SIG-M5 treated with dmso at 0.1 percent for 504 hours (cell line): ENCODE data around the gene DAPK3.
"Not testable (repeated sequence)": the region's sequence is repeated elsewhere in the genome, so short reads cannot be mapped to it uniquely, and the experiment has no call there.

Source experiments
- DNase-seq: peaks from one replicate; lab custom pipeline; 2025; ENCODE audit not compliant: unreplicated experiment; lab: John Stamatoyannopoulos, UW

DAPK3 gene

GRCh38 chr19:4005436-4005835 is 34.5 kb upstream of the DAPK3 start:
- DNase-seq, result not testable (repeated sequence)

- not testable (repeated sequence) for DNase-seq
Observed at GRCh38 chr19:4000798-4001197, 29.9 kb upstream of the DAPK3 start.

GRCh38 chr19:3998667-3999412 is 27.9 kb upstream of the DAPK3 start:
- not testable (repeated sequence) for DNase-seq

GRCh38 chr19:3995607-3996006 is 24.7 kb upstream of the DAPK3 start:
- DNase-seq, result no peak

- DNase-seq, result no peak
Observed at GRCh38 chr19:3990815-3991117, 19.9 kb upstream of the DAPK3 start.

- DNase-seq, result peak; percentile 74
Observed at GRCh38 chr19:3987619-3988371, 16.9 kb upstream of the DAPK3 start.

GRCh38 chr19:3986260-3987041 is 15.6 kb upstream of the DAPK3 start:
- DNase-seq, result peak; percentile 92

GRCh38 chr19:3985643-3986259 is 14.9 kb upstream of the DAPK3 start:
- no peak for DNase-seq

- DNase-seq, result peak; percentile 70
Observed at GRCh38 chr19:3984908-3985642, 14.2 kb upstream of the DAPK3 start, which contains the start of gene EEF2. Gene EEF2 (minus strand): TSS chr19:3985463. CDS start chr19:3985380, 83 bp downstream.

GRCh38 chr19:3984584-3984907 is 13.6 kb upstream of the DAPK3 start:
- DNase-seq, result no peak

- DNase-seq, result peak; percentile 53
Observed at GRCh38 chr19:3983936-3984583, 13.2 kb upstream of the DAPK3 start.

- no peak for DNase-seq
Observed at GRCh38 chr19:3983542-3983914, 12.6 kb upstream of the DAPK3 start.

- no peak for DNase-seq
Observed at GRCh38 chr19:3982701-3983541, 12.0 kb upstream of the DAPK3 start.

- DNase-seq, result no peak
Observed at GRCh38 chr19:3981736-3982681, 11.1 kb upstream of the DAPK3 start.

- DNase-seq, result no peak
Observed at GRCh38 chr19:3981373-3981735, 10.5 kb upstream of the DAPK3 start.

GRCh38 chr19:3980353-3981251 is 9.7 kb upstream of the DAPK3 start:
- DNase-seq, result no peak

GRCh38 chr19:3979674-3980352 is 8.9 kb upstream of the DAPK3 start:
- no peak for DNase-seq
